Ureter (tissue), 1 donor: Measurements from ENCODE around the gene GTSF1L. TPM values are rescaled to one million over a fixed set of nuclear protein-coding genes. Genes with fewer than 3 reads are reported as not detected.

Source experiments
- DNase-seq: peaks from one replicate; pipeline ENCODE4 v3.0.0-alpha.2; 2020; ENCODE audit warnings: low spot score
- total RNA-seq: library from RNA; stranded (reverse); gene quantifications from one replicate; pipeline ENCODE4 v1.2.4, GENCODE V29; 2023
- donor health status: DM: yes; HTN: yes; CAD: no.

GTSF1L gene
- total RNA-seq, 1 donor from 2014 or later, result not detected

DNA sequence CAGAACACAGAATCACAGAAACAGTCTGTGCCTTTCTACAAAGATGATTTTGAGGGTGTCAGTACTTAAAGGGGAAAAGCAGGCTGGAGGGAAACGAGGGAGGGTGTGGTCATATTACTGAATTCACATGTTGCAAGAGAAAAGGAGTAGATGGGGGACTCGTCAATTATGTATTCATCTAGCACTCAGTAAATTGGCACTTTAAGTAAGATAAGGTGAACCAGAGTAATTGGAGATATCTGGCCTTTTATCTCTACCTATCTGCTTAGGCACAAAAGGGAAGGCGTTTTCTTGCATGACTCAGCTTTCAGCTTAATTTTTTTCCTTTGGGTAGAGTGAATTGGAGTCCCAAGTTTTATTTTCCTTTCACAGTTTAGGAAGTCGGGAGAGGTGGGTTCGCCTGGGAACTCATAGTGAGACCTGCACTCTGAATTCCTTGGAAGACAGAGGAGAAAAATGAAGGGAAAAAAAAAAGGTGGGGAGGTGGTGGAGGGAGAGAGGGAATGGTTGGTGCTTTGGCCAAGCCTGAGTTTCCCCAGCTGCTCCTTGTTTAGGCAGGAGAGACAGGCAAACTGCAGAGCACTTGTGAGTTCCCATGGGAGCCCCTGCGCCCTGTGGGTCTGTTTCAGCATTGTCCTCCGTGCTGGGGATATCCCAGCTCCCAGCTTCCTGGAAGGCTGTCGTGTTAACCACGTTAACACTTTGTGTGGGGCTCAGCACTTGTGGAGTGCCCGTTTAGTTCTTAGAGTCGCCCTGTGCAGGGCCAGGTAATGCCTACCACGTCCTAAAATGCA, 19.7 kb upstream of the GTSF1L start:
- DNase-seq, result no peak

DNA sequence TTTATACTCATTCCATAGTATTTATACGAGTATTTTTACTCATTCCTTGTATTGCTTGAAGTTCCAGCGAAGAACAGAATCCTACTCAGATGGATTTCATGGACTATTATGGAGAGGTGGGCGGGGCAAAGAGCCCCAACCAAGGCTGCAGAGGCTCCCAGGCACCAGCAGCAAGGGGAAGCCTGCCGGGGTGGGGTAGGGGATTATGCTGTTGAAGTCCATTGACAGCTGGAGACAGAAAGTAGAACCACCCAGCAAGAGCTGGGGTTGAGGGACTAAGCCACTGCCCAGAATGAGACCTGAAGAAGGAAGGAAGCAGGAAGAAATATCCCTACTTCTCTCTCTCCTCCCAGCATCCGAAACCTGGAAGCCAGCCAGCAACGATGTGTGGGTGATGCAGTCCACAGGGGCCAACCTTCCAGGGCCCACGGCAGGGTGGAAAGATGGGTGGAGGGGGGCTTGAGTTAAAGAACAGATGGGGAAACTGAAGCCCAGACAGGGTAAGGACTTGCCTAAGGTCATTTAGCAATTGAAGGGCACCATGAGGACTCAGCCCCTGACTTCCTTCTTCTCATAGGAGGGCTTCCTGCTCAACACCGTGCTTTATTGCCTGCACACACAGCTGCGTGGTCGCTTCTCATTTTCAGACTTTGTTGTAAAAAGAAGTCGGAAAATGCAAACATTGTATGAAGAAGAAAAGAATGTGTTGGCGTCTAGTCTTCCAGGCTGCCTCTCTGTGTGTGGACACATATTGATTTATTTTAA, 18.3 kb upstream of the GTSF1L start:
- DNase-seq, result no peak

DNA sequence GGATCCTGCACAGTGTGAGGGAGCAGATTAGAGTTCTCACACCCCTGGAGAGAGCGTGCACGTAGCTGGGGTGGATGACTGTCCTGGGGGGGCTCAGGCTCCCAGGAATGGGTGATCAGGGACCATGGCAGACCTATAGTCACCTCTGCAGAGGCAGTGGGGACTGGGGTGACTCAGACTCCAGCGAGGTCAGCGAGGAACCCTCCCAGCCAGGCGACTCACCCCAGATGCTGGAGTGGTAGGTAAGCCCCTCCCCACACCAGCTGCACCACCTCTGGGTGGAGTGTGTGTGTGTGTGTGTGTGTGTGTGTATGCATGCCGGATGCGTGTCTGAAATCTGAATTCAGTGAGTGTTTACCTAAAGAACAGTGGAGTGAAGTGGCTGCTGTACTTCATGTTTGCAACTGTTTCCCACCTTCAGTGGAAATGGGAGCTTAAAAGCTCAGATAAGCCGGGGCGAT, 17.4 kb upstream of the GTSF1L start:
- DNase-seq, result no peak

DNA sequence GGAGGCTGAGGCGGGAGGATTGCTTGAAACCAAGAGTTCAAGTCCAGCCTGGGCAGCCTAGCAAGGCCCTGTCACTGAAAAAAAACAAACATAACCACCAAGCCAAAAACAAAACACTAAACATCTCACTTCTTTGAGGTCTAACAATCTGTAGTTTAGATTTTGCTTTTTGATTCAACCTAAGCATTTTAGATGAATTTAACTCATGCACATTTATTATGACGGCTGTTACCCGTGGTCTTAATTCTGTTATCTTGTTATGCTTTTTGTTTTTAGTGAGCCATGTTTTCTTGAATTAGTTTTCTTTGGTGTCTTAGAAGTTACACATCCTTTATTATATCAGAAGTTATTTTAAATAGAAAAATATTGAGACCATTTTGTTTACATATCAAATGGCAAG, 13.8 kb upstream of the GTSF1L start:
- no peak for DNase-seq

DNA sequence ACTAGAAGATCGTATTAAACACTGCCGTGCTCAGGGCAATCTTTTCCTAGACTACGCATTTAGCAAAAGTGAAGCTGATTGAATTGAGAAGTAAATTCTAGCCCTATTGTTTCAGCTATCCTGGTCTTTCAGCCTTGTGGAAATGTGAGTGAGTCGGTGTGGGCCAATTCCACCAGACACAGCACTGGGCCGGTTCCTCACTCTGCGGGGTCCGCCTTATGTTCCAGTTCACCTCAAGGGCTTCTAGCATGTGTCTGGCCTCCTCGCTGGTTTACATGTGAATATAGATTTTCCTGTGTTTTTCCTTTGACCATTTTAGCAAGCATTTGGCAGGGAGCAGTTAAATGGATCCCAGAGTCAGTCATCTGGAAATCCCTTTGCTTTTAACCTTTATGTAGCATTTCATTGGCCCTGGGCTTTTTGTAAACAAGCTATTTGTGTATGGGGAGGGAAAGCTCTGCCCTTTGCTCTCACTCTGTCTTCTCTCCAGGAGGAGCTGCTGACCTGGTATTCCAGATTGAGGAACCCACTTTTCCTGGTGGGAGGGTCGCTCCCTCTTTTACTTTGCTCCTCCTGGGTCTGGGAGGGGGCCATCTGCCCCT, 12.4 kb upstream of the GTSF1L start:
- no peak for DNase-seq

DNA sequence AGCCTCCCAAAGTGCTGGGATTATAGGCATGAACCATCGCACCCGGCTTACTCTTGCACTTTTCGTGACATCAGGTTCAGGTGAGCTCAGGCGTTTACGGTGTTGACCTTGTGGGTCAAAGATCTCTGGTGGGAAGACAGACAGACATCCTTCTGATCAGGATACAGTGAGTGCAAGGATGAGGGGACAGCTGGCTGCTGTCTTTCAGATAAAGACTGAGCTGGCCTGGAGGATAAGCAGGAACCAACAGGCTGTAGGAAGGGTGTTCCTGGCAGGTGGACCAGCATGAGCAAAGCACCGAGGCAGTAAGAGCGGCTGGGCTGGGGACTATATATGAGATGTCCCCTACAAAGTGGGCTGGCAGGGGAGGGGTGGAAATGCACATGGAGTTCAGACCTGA, 11.1 kb upstream of the GTSF1L start:
- no peak for DNase-seq

DNA sequence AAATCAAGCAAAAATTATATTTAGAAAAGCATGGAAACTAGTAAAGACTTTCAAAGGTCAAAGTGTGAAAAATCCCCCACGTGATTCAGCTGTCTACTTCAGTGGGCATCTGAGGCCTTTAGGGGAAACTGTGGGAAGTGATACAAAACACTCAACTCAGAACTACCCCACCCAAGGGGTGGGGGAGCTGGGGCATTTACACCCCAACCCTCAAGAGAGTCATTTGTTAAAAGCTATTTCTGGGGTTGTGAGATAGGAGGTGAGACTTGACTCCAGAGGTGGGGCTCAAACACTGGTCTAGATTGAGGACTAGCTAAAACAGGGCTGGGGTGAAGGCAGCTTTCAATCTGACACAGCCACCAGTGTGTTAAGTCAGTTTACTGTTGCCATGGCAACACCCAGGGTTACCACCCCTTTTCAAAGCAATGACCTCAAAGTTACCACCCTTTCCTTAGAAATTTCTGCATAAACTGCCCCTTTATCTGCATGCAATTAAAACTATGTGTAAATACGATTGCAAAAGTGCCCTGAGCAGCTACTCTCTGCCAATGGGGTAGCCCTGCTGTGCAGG, 9.9 kb upstream of the GTSF1L start:
- DNase-seq, result no peak

DNA sequence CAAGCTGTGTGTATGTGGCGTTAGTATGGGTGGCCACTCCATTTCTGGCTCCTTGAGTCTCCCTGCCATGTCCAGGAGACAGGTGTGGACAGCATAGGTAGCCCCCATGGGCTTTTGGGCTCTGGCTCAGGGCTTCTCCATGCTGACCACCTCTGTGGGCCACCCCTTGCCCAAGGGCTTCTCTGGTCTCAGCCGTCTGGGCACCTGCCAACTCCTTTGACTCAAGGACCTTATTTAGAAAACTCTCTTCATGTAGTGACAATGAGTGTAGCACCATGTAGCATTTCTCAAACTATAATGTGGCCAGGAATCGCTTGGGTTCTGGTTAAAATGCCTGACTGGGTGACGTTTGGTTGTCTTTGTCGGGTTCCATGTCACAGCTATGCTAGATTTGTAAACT, 5.1 kb upstream of the GTSF1L start:
- DNase-seq, result no peak

DNA sequence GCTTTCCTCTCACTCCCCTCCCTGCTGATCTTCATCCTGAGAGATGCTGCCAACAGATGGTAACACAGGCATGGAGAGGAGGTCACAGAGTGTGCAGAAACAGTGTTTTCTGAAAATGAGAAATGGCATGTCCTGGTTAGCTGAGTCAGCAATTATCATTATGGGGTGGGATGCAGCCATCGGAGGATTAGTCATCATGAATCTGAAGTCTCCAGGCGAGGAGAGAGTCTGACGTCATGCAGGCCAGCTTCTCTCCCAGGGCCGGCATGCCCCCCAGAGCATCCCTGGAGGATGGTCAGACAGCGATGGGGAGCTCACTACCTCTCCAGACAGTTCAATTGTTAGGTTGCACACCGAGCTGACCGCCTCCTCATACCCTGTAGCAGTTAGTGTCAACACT, 4.7 kb upstream of the GTSF1L start:
- no peak for DNase-seq

DNA sequence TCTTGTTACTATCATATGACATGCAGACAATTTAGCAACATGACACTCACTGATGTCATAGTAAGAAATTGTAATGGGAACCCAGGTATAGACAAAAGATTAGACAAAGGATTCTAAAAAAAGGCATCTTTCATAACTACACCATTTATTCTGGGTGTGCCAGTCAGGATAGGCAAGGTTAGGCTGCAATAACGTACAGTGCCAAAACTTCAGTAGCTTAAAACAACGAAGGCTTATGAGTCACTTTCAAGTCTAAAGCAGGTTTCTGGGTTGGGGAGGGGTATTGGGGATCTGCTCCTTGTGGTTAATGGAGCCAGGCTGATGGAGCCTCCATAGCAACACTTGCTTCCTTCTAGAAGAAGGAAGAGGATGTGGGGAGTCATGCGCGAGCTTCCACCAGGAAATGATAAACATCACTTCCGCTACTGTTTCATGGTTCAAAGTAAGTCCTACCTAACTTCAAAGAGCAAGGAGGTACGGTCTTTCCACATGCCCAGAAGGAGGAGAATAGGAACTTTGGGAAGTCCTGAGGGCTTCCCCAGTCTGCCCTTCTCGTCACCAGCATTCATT, 2.0 kb upstream of the GTSF1L start:
- DNase-seq, result no peak

DNA sequence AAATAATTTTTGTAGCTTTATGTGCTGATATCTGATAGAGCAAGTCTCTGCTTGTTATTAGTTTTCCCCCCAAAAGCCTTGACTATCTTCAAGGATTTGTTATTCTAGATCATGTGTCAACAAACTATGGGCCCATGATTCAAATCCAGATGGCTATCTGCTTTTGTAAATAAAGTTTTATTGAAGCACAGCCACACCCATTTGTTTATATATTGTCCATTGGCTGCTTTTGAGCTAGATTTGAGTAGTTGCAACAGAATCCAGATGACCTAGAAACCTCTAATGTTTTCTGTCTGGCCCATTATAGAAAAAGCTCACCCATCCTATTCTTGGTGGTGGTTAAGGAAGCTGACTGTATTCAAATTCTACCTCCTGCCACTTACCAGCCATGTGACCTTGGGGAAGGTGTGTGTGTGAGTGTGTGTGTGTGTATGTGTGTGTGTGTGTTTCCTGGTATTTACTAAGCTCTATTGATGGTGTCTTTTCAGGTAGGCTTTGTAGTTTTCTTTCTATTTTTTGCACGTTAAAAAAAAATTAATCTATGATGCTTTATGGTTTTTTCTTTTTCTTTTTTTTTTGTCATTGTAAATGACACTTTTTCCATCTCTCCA, 1.3 kb upstream of the GTSF1L start:
- DNase-seq, result no peak

DNA sequence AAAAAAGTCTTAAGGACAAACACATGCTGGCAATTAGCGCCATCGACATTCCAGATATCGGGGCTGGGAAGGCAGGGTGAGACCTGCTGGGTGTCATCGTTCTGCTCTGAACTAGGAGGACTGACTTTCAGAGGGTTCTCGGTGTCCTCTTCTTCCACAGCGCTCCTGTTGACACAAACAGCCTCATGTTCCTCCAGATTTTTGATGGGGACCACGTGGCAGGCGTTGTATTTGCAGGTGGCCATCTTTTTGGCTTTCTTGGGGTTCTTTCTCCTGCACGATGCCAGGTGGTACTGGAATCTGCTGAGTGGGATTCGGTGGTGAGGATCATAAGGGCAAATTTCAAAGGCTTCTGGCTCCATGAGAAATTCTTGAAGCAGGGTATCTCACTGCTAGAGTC, 469 bp downstream of the GTSF1L start:
- no peak for DNase-seq

DNA sequence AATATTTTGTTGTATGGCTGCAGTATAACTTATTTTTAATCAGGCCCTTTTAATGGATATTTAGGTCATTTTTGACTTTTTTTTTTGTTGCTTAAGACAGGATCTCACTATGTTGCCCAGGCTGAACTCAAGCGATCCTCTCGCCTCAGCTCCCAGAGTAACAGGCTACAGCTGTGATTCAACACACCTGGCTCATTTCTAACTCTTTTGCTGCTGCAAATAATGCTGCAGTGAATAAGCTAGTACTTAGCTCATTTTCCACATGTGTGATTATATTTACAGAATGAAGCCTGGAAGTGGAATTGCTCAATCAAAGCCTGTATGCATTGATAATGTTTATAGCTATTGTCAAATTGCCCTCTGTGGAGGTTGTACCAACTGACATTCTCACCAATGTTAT, 1.1 kb downstream of the GTSF1L start:
- DNase-seq, result no peak

DNA sequence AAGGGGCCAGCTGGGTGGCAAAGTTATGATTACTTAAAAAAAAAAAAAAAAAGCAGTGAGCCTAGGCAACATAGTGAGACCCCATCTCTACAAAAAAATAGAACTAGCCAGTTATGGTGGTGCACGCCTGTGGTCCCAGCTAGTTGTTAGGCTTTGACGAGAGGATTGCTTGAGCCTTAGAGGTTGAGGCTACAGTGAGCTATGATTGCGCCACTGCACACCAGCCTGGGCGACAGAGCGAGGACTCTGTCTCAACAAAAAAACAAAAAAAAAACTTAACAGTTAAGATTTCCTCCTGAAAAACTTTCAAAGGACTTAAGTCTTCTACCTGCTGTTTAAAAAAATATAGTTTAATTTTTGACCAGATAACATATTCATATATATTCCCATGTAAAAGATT, 2.4 kb downstream of the GTSF1L start:
- no peak for DNase-seq

DNA sequence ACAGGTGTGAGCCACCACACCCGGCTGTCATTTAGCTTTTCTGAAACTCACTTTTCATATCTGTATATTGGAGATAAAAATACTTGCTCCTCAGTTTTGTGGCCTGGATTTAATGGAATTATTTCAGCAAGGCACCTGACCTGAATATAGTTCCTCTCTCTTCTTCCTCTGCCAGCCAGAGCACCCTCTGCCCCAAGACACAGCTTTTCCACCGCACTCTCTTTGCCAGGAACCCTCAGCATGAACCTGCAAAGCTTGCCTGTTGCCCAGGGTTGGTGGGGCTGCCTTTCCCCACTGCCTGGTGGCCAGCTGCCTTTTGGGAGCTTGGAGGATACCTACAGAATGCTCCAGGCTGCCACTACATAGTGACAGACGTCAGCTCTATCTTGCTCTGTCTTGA, 3.1 kb downstream of the GTSF1L start:
- no peak for DNase-seq

DNA sequence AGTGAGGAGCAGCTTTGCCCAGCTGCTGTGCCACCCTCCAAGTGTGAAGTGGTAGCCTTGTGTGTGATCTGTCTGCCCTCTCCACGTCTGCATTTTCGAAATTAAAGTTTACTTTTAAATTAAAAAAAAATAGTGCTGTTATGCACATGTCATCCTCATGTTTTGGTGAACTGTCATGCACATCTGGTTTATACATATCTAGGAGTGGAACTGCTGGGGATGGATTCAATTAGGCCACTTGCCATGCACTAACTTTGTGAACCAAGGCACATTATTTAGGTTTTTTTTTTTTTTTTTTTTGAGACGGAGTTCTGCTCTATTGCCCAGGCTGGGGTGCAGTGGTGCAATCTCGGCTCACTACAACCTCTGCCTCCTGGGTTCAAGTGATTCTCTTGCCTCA, 3.6 kb downstream of the GTSF1L start:
- no peak for DNase-seq

DNA sequence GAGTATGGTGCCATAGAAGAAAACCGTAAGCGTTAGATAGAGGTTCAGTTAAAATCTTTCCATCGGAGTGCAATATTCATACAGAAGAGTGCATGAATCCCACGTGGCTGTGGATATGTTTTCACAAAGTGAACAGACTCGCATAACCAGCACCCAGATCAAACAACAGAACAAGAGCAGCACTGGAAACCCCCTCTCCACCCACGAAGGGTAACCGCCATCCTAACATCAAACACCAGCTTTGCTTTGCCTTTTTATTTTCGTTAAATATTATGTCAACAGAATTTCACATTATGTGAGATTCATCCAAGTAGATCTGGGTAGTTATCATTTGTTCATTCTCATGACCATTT, 4.7 kb downstream of the GTSF1L start:
- no peak for DNase-seq

DNA sequence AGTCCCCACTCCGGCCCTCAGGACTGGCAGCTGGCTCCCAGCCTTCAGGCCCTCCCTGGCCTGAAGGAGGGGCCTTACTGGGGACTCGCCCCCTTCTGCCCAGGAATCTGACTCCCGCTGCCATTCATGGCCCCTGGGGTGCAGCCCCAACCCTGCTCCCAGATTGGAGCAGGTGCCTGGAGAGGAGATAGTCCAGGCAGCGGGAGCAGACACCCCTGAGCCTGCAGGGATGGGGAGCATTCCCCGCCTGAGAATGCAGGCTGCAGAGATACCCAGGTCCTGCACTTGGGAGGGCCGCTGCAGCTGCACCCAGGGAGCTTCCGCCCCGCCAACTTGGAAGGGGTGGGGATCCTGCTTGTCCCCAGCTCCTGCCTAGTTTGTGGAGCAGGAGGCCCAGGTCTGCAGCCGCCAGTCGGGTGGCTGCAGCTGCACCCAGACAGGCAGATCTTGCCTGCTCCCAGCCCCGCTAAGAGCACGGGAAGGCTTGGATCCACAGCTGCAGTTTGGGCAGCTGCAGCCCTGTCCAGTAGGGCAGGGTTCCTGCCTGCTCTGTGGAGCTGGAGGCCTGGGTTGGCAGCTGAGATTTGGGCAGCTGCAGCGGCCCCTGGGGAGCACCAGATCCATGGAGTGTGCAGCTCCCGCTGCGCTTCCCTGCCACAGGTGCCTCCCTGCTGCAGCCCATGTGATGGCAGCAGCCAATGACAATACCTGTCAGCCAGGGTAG, 5.2 kb downstream of the GTSF1L start:
- DNase-seq, result no peak

DNA sequence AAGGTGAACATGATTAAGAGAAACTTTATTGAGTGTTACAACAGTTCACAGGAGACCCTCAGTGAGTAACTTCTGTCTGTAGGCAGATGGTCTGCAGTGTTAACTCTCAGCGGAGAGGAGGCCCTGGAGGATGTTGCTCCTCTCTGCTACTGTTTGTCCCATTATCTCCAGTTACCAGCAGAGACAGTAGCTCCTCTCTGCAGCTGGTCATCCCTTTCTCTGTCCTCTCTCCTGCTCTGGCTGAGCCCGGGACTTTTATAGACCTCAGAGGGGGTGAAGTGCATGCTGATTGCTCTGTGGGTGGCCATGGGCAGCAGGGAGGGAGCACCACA, 5.7 kb downstream of the GTSF1L start:
- no peak for DNase-seq

DNA sequence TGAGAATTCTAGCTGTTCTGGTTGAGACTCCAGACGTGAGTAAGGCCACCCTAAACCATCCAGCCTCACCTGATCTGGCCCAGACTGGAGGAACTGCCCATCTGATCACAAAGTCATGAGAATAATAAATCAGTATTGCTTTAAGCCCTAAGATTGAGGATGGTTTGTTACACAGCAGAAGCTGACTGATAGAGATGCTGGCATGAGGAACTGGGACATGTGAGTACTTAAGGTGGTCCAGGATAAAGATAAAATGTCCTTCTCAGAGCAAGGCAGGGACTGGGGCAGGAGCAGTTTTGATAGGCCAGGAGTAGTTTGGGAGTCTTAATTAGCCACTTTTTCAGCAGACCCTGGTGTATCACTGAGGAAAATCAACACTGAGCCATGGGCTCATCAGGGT, 6.8 kb downstream of the GTSF1L start:
- no peak for DNase-seq

DNA sequence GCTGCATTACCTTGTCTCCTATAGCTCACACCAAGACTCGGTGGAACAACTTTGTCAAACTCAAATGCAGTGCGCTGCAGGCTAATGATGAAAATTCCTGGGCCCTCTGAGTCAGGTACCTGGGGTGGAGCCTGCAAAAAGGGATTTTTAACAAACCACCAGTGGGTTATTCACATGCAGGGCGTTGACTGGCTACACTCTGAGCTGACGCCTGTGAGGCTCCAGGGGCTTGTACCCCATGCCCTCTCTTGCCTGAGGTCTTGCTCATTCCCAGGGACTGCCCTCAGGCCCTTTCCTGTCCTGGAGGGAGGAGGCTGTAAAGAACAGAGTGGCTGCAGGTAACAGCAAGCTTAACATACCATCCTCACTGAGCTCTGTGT, 9.2 kb downstream of the GTSF1L start:
- DNase-seq, result no peak
